DLD1 (cell line): Measurements from ENCODE around the gene DNAJC8.

Experiments
- in situ Hi-C: cut with HindIII; loops from 2 replicates; pipeline ENCODE4 v1.10.0; 2017; ENCODE audit warnings: low sequenced_read_pairs

Gene DNAJC8

GRCh38 chr1:28232558-28233263 lies at the start of gene DNAJC8:
Gene DNAJC8, minus strand, starts transcription at chr1:28233029. Its CDS starts 31 bp downstream, at chr1:28232998.
- in situ Hi-C loops, result no loop called here

GRCh38 chr1:28281608-28282425 lies 49.0 kb upstream of the DNAJC8 start:
- in situ Hi-C loops, result no loop called here

- in situ Hi-C loops, result no loop called here
Observed at GRCh38 chr1:28280977-28281381, 48.1 kb upstream of the DNAJC8 start.

- in situ Hi-C loops, result no loop called here
Observed at GRCh38 chr1:28280501-28280900, 47.7 kb upstream of the DNAJC8 start.

- in situ Hi-C loops, result no loop called here
Observed at GRCh38 chr1:28279721-28280120, 46.9 kb upstream of the DNAJC8 start.

GRCh38 chr1:28278763-28279162 lies 45.9 kb upstream of the DNAJC8 start:
- in situ Hi-C loops, result no loop called here

GRCh38 chr1:28273216-28273860 lies 40.5 kb upstream of the DNAJC8 start:
- in situ Hi-C loops, result loop anchor here (25.0 kb wide), 1 partner anchor 339 kb away; no protein-coding TSS in a partner anchor

GRCh38 chr1:28272215-28272852 lies 39.5 kb upstream of the DNAJC8 start:
- in situ Hi-C loops, result loop anchor here (25.0 kb wide), 1 partner anchor 340 kb away; no protein-coding TSS in a partner anchor

- in situ Hi-C loops, result loop anchor here (25.0 kb wide), 1 partner anchor 343 kb away; no protein-coding TSS in a partner anchor
Observed at GRCh38 chr1:28269529-28269928, 36.7 kb upstream of the DNAJC8 start.

GRCh38 chr1:28267633-28268032 lies 34.8 kb upstream of the DNAJC8 start:
- in situ Hi-C loops, result loop anchor here (25.0 kb wide), 1 partner anchor 345 kb away; no protein-coding TSS in a partner anchor

GRCh38 chr1:28266920-28267322 lies 34.1 kb upstream of the DNAJC8 start:
- in situ Hi-C loops, result loop anchor here (25.0 kb wide), 1 partner anchor 345 kb away; no protein-coding TSS in a partner anchor

- in situ Hi-C loops, result loop anchor here (25.0 kb wide), 1 partner anchor 347 kb away; no protein-coding TSS in a partner anchor
Observed at GRCh38 chr1:28265577-28265976, 32.7 kb upstream of the DNAJC8 start.

GRCh38 chr1:28264897-28265296 lies 32.1 kb upstream of the DNAJC8 start:
- in situ Hi-C loops, result loop anchor here (25.0 kb wide), 1 partner anchor 347 kb away; no protein-coding TSS in a partner anchor

GRCh38 chr1:28260803-28261174 lies 28.0 kb upstream of the DNAJC8 start:
- in situ Hi-C loops, result loop anchor here (25.0 kb wide), 1 partner anchor 352 kb away; no protein-coding TSS in a partner anchor

GRCh38 chr1:28259934-28260802 lies 27.3 kb upstream of the DNAJC8 start:
- in situ Hi-C loops, result loop anchor here (25.0 kb wide), 1 partner anchor 352 kb away; no protein-coding TSS in a partner anchor

GRCh38 chr1:28259252-28259933 lies 26.6 kb upstream of the DNAJC8 start, which contains the start of gene SESN2:
Gene SESN2, plus strand, starts transcription at chr1:28259518. Its CDS starts 330 bp downstream, at chr1:28259848.
- in situ Hi-C loops, result loop anchor here (25.0 kb wide), 1 partner anchor 353 kb away; no protein-coding TSS in a partner anchor

GRCh38 chr1:28258628-28259251 lies 25.9 kb upstream of the DNAJC8 start:
- in situ Hi-C loops, result loop anchor here (25.0 kb wide), 1 partner anchor 354 kb away; no protein-coding TSS in a partner anchor

GRCh38 chr1:28257736-28258135 lies 24.9 kb upstream of the DNAJC8 start:
- in situ Hi-C loops, result loop anchor here (25.0 kb wide), 1 partner anchor 355 kb away; no protein-coding TSS in a partner anchor
